Retinal pigment epithelial cell (primary cell): Measurements from ENCODE around the gene TCOF1.

ENCODE experiments used
- DNase-seq: peaks from one replicate; pipeline ENCODE4 v3.0.0-alpha.2; 2010; ENCODE audit warnings: low read depth
- H3K4me3 ChIP-seq: 2 replicates; pipeline ENCODE4 v1.5.1; 2011; ENCODE audit warnings: mild to moderate bottlenecking, low read length, control low read depth, moderate library complexity
- TF ChIP-seq, protein P1 (sequence below): conservative IDR thresholded peaks from 2 replicates; pipeline ENCODE4 v1.5.1; 2011; ENCODE audit warnings: low read depth, low read length, control low read depth, inconsistent platforms

The TCOF1 gene

DNA sequence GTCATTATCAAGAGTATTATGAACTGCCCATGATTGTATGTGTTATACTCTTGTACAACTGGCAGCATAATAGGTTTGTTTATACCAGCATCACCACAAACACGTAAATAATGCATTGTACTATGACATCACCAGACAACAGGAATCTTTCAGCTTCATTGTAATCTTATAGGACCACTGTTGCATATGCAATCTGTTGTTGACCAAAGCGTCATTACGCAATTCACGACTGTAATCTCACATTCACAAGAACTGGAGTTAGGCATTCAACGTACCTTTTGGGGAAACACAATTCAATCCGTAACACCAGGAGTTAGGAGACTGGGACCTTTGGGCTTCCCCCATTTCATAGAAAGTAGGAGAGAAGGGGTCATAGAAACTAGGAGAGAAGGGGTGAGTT, 34.4 kb upstream of the TCOF1 start:
- no peak for DNase-seq
- TF ChIP-seq, protein P1, sequence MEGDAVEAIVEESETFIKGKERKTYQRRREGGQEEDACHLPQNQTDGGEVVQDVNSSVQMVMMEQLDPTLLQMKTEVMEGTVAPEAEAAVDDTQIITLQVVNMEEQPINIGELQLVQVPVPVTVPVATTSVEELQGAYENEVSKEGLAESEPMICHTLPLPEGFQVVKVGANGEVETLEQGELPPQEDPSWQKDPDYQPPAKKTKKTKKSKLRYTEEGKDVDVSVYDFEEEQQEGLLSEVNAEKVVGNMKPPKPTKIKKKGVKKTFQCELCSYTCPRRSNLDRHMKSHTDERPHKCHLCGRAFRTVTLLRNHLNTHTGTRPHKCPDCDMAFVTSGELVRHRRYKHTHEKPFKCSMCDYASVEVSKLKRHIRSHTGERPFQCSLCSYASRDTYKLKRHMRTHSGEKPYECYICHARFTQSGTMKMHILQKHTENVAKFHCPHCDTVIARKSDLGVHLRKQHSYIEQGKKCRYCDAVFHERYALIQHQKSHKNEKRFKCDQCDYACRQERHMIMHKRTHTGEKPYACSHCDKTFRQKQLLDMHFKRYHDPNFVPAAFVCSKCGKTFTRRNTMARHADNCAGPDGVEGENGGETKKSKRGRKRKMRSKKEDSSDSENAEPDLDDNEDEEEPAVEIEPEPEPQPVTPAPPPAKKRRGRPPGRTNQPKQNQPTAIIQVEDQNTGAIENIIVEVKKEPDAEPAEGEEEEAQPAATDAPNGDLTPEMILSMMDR: no peak
- H3K4me3 ChIP-seq: no peak overlapping the region

DNA sequence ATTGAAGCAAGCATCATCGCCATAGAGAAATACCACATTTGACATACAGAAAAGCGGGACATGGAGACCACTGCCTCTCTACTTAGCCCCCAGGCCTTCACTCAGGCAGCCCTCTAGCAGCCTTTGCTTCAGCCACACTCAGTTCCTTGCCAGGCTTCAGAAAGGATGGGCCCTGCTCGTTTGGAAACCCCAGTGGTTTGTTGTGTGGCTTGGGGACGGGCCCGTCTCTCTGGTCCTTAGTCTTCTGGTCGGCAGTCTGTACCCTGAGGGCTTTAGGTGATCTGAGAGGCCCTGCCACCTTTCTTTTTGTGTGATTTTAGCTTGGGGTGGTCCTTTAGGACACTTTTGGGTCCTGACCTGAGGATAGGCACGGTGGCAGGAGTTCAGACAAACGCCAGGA, 33.7 kb upstream of the TCOF1 start:
- no peak overlapping the region for H3K4me3 ChIP-seq
- TF ChIP-seq, protein P1: no peak
- DNase-seq: no peak

DNA sequence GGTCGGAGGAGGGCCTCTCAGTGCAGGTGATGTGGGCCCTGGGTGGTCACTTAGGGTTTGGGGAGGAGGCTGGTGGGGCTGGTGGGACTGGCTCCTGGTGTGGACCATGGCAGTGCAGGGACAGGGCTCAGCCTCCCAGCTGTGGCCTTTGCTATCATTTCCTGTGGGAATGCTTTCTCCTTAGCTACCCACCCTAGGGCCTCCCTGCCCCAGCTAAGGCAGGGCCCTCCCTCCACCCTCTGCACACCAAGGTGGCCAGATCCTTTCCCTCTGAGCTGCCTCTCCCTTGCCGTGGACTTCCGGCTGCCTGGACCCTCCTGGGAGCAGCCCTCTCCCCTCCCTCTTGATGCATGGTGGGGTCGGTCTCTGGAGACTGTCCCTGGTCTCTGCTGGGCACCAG, 32.1 kb upstream of the TCOF1 start:
- DNase-seq: no peak
- H3K4me3 ChIP-seq: no peak overlapping the region
- TF ChIP-seq, protein P1: no peak

DNA sequence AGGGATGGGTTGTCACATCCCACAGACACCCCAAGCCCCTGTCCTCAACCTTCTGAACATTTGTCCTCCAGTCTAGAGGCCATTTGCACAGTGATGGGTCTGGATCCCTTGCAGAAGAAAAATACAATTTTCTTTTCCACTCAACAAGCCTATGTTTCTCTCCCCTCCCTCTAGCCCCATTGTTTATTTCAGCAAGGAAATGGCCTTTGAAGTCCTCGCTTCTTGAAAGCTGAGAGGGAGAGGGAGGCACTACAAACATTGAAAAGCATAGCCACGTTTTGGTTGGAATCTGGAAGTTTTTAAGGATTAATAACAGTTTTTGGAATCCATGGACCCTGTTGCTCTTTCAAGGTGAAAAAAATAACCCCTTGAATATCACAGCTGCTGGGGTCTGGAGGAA, 30.8 kb upstream of the TCOF1 start:
- no peak overlapping the region for H3K4me3 ChIP-seq
- no peak for DNase-seq
- TF ChIP-seq, protein P1: no peak

DNA sequence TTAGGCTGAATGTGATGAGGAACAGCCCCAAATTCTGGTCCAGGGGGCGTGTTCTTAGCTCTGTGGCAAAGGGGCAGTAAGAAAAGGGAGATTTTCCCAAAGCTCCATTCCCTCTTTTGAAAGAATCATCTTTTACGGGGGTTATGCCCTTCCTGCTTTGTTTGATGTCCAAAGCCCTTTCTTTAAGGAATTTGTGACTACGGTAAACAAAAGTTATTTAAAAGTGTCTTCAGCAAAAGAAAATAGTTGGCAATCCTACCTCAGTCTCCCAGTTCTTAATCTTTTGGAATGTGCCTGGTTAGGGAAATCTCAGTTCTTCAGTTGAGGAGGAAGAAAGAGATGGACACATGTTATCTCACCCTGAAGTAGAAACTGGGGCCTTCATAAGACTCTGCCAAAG, 30.4 kb upstream of the TCOF1 start:
- DNase-seq: no peak
- TF ChIP-seq, protein P1: no peak
- no peak overlapping the region for H3K4me3 ChIP-seq

DNA sequence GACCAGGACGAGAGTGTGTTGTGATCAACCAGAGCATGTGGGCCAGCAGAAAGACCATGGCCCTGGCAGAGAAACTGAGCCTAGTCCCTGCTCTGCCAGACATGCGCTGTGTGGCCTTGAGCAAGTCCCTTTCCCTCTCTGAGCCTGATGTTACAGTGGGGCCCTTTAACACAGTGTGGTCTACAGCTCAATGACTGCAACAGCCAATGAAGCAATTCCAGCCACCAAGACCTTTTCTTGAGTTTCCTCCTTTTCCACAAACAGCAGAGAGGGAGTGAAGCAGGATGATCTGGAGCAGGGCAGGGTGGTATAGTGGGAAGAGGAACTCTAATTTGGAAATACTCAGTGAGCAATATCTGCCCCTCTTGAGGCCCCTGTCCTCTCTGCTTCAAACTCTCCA, 29.0 kb upstream of the TCOF1 start:
- DNase-seq: no peak
- TF ChIP-seq, protein P1: no peak
- no peak overlapping the region for H3K4me3 ChIP-seq

DNA sequence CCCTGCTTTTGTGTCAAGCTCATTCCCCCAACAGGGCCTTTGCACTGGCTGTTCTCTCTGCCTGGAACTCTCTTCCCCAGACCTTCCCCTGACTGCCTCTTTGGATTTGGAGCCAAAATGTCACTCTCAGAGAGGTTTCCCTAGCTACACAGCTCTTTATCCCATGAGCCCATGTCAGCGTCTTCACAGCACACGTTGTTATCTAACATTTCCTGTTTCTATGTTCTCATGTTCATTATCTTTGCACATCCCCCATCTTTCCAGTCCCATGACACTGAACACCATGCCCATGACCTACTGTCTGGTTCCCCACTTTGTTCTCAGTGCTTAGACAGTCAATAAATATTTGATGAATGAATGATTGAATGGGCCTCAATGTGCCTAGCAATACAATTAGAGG, 28.5 kb upstream of the TCOF1 start:
- no peak overlapping the region for H3K4me3 ChIP-seq
- TF ChIP-seq, protein P1: no peak
- no peak for DNase-seq
